IPS-18a (cell line): ENCODE measurements around the gene LMNA.
"Not testable (repeated sequence)": the region's sequence is repeated elsewhere in the genome, so short reads cannot be mapped to it uniquely, and the experiment has no call there.

Experiments used
- H3K27ac ChIP-seq: one replicate; pipeline ENCODE4 v1.5.1; 2013; ENCODE audit warnings: low read length
- H3K27me3 ChIP-seq: one replicate; pipeline ENCODE4 v1.6.1; 2013; ENCODE audit warnings: mild to moderate bottlenecking, low read length; ENCODE audit not compliant: control insufficient read depth, insufficient read depth
- H3K36me3 ChIP-seq: one replicate; pipeline ENCODE4 v1.6.1; 2013; ENCODE audit warnings: low read depth, low read length; ENCODE audit not compliant: control insufficient read depth
- H3K4me1 ChIP-seq: one replicate; pipeline ENCODE4 v1.6.1; 2013; ENCODE audit warnings: low read depth, low read length; ENCODE audit not compliant: control insufficient read depth
- H3K4me3 ChIP-seq: one replicate; pipeline ENCODE4 v1.5.1; 2013; ENCODE audit warnings: low read length
- H3K9ac ChIP-seq: one replicate; pipeline ENCODE4 v1.6.1; 2013; ENCODE audit warnings: mild to moderate bottlenecking, low read length, moderate library complexity
- H3K9me3 ChIP-seq: one replicate; pipeline ENCODE4 v1.6.1; 2013; ENCODE audit warnings: low read depth, low read length; ENCODE audit not compliant: control insufficient read depth

The LMNA gene

DNA sequence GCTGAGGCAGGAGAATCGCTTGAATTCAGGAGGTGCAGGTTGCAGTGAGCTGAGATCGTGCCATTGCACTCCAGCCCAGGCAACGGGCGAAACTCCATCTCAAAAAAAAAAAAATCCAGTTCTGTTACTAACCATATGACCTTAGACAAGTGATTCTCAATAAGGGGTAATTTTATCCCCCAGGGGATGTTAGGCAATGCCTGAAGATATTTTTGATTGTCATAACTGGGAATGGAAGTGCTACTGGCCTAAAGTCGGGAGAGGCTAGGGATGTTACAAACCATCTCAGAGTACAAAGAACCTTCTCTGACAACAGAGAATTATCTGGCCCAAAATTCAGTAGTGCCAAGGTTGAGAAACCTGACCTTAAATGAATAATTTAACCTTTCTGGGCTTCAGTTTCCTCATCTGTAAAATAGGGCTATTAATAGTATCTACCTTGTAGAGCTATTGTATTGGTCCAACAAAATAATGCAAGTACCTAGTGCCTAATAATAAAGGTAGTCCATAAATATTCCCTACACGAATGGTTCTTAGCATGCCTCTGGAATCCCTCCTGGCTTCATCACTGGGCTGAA lies 5.8 kb upstream of the LMNA start:
- no peaks in the 10 kb centered on the region for H3K9me3 ChIP-seq
- no peaks in the 10 kb centered on the region for H3K27me3 ChIP-seq
- no peaks in the 10 kb centered on the region for H3K36me3 ChIP-seq
- peaks cover 38% of the 10 kb centered on the region for H3K4me1 ChIP-seq
- H3K27ac ChIP-seq, result no peak overlapping the region
- H3K9ac ChIP-seq, result no peak overlapping the region
- H3K4me3 ChIP-seq, result no peak overlapping the region

DNA sequence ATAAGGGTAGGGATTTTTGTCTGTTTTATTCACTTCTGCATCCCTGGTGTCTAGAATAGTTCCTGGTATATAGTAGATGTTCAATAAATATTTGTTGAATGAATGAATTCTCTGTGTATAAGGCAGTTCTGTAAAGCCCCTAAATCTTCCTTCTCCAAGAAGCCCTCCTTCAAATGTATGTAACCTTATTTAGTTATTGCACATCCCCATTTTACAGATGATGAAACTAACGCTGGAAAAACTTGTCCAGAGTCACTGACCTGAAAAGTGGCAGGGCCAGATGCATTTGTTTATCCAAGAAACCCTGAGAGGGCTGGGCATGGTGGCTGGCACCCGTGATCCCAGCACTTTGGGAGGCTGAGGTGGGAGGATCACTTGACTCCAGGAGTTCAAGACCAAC lies 4.3 kb upstream of the LMNA start:
- H3K27ac ChIP-seq, result no peak overlapping the region
- H3K4me3 ChIP-seq, result no peak overlapping the region
- H3K4me1 ChIP-seq, result peaks cover 29% of the 10 kb centered on the region
- H3K9me3 ChIP-seq, result no peaks in the 10 kb centered on the region
- H3K27me3 ChIP-seq, result no peaks in the 10 kb centered on the region
- H3K9ac ChIP-seq, result no peak overlapping the region
- no peaks in the 10 kb centered on the region for H3K36me3 ChIP-seq

DNA sequence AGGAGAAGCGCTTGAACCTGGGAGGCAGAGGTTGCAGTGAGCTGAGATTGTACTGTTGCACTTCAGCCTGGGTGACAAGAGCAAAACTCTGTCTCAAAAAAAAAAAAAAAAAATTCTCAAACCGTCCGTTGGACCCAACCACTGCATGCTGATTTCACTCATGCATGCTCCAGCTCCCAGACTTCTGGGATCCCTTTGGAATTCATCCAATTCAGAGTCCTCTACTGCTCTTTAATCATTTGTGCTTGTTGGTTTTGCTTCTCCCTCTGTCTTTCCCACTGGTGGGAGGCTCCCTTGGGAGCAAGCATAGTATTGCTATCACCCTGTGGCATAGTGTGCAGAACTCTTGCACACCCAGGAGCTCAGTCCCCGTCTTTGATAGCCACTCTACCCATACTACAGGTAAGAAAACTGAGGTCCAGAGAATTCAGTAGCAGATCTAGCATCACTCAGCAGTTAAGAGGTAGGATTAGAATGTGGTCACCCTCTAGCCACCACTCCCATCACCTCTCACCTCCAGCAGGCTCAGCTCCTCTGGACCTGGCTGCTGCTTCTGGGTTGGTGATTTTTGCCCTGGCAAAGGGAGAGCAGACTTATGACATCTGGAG lies 3.1 kb upstream of the LMNA start:
- H3K9me3 ChIP-seq, result no peaks in the 10 kb centered on the region
- H3K4me1 ChIP-seq, result peaks cover 20% of the 10 kb centered on the region
- no peak overlapping the region for H3K4me3 ChIP-seq
- H3K27ac ChIP-seq, result no peak overlapping the region
- no peaks in the 10 kb centered on the region for H3K36me3 ChIP-seq
- no peaks in the 10 kb centered on the region for H3K27me3 ChIP-seq
- no peak overlapping the region for H3K9ac ChIP-seq

DNA sequence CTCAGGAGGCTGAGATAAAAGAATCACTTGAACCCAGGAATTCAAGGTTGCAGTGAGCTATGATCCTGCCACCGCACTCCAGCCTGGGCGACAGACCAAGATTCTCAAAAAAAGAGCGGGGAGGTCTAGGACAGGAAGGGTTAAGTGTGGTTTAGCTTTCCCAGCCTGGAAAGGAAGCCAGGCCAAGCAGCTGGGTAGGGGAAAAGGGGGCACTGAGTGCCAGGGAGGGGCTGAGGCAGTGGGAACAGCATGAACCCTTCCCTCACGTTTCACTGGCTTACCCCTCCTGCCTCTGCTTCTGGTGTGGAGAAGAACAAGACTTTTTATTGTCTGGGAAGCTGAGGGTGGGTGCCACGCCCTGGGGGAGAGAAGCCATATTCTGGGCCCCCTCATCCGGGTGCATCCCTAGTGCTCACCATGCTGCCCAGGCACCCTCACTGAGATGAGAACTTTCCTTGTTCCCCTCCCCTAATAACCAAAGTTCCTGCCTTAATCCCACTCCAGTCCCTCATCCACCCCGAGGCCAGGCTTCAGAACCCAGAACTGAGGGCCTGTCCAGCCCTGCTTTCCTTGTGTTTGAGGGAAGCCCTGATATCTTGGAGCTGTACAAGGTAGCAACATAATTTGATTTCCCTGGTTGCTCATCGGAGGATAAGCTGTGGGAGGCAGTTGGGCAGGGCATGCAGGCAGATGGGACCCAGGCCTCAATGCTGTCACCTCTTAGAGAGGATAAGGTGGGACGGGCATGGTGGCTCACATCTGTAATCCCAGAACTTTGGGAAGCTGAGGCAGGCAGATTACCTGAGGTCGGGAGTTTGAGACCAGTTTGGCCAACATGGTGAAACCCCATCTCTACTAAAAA lies 2.0 kb upstream of the LMNA start:
- no peak overlapping the region for H3K4me3 ChIP-seq
- no peak overlapping the region for H3K9ac ChIP-seq
- no peaks in the 10 kb centered on the region for H3K36me3 ChIP-seq
- H3K27ac ChIP-seq, result no peak overlapping the region
- no peaks in the 10 kb centered on the region for H3K9me3 ChIP-seq
- peaks cover 12% of the 10 kb centered on the region for H3K4me1 ChIP-seq
- no peaks in the 10 kb centered on the region for H3K27me3 ChIP-seq

DNA sequence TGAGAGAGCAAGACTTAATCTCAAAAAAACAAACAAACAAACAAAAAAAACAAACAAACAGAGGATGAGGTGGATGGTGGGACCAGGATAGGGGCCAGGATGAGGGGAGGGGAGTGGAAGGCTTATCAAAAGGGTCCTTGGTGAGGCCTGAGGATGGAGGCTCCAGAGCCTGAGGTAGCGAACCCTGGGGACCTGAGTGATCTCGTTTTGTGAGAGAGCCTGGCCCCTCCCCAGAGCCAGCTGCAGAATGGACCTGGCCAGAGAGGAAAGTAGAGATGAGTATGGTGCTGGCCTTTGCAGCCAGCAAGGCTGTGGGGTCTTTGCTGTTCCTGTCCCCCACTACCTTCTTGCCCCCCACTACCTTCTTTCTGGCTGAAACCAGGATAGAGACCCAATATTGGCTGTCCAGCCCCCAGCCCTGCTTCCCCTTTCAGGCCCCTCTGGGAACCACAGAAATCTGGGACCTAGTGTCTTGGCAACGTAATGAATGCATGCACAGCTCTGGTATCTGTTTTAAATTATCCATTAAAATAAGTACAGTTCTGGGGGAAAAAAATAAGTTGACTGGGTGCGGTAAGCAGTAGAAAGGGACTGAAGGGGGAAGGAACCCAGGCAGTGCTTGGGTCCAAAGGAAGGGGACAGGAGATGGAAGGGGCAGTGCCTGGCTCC lies 1.1 kb upstream of the LMNA start:
- no peaks in the 10 kb centered on the region for H3K36me3 ChIP-seq
- peak overlapping the region; percentile 70 for H3K4me3 ChIP-seq
- H3K9ac ChIP-seq, result no peak overlapping the region
- H3K4me1 ChIP-seq, result peaks cover 8% of the 10 kb centered on the region
- H3K27me3 ChIP-seq, result no peaks in the 10 kb centered on the region
- no peaks in the 10 kb centered on the region for H3K9me3 ChIP-seq
- no peak overlapping the region for H3K27ac ChIP-seq

DNA sequence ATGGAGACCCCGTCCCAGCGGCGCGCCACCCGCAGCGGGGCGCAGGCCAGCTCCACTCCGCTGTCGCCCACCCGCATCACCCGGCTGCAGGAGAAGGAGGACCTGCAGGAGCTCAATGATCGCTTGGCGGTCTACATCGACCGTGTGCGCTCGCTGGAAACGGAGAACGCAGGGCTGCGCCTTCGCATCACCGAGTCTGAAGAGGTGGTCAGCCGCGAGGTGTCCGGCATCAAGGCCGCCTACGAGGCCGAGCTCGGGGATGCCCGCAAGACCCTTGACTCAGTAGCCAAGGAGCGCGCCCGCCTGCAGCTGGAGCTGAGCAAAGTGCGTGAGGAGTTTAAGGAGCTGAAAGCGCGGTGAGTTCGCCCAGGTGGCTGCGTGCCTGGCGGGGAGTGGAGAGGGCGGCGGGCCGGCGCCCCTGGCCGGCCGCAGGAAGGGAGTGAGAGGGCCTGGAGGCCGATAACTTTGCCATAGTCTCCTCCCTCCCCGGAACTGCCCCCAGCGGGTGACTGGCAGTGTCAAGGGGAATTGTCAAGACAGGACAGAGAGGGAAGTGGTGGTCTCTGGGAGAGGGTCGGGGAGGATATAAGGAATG lies 505 bp downstream of the LMNA start:
- H3K27ac ChIP-seq, result no peak overlapping the region

DNA sequence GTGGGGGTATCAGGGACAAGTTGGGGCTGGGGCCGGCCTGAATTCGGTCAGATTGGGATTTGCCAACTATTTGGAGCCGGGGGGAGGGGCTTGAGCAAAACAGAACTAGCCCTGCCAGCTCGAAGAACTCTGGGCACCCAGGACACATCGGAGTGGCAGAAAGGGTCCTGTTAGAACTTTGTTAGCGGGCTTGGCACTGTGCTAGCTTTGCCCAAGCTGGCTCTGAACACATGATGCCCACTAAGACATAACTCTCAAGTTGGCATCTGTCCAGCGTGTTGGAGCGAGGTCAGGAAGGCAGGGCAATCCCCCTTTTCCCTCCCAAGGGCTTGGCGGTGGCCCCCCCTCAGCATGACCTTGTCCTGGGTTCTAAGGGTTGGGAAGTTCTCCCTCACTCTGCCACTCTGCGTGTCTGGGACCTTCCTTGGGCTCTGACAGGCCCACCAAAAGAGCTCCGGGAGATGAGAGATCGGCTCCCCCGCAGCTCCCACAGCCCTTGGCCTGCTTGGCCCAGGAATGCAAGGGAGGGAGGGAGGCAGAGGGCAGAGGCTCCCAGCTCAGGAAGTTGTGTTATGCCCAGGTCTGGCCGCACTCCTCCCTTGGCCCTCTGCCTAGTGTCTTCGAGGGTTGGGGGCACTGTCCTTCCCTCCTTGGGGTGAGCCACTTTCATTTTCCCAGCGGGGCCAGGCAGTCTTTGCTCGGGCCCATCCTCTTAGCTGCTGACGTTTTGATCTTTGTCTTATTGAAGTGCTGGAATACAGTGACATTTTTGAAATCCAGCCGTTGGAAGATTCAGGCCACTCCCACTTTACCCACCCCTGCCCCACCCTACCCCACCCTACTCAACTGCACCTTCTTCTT lies 1.2 kb downstream of the LMNA start:
- Histone ChIP-seq H3K27ac (no peak overlapping the region), H3K36me3 (no peaks in the 10 kb centered on the region), H3K27me3 (no peaks in the 10 kb centered on the region), H3K4me3 (peak overlapping the region; percentile 70), H3K4me1 (peaks cover 12% of the 10 kb centered on the region), H3K9me3 (no peaks in the 10 kb centered on the region), H3K9ac (no peak overlapping the region)

More for the DNA sequence above, 505 bp downstream of the LMNA start:
- no peaks in the 10 kb centered on the region for H3K36me3 ChIP-seq
- H3K27me3 ChIP-seq, result no peaks in the 10 kb centered on the region
- no peaks in the 10 kb centered on the region for H3K9me3 ChIP-seq
- H3K4me1 ChIP-seq, result peaks cover 8% of the 10 kb centered on the region
- peak overlapping the region; percentile 50 for H3K9ac ChIP-seq
- H3K4me3 ChIP-seq, result peak overlapping the region; percentile 70

DNA sequence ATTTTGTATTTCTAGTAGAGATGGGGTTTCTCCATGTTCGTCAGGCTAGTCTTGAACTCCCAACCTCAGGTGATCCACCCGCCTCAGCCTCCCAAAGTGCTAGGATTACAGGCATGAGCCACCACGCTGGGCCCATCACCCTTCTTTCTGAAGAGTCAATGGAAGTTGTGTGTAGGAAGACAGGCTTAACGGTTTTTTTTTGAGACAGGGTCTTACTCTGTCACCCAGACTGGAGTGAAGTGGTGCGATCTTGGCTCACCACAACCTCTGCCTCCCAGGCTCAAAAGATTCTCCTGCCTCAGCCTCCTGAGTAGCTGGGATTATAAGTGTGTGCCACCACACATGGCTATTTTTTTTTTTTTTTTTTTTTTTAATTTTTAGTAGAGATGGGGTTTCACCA lies 2.2 kb downstream of the LMNA start:
- peaks cover 17% of the 10 kb centered on the region for H3K4me1 ChIP-seq
- not testable (repeated sequence) for H3K27ac ChIP-seq, H3K27me3 ChIP-seq, H3K9ac ChIP-seq, H3K4me3 ChIP-seq, H3K36me3 ChIP-seq, H3K9me3 ChIP-seq

DNA sequence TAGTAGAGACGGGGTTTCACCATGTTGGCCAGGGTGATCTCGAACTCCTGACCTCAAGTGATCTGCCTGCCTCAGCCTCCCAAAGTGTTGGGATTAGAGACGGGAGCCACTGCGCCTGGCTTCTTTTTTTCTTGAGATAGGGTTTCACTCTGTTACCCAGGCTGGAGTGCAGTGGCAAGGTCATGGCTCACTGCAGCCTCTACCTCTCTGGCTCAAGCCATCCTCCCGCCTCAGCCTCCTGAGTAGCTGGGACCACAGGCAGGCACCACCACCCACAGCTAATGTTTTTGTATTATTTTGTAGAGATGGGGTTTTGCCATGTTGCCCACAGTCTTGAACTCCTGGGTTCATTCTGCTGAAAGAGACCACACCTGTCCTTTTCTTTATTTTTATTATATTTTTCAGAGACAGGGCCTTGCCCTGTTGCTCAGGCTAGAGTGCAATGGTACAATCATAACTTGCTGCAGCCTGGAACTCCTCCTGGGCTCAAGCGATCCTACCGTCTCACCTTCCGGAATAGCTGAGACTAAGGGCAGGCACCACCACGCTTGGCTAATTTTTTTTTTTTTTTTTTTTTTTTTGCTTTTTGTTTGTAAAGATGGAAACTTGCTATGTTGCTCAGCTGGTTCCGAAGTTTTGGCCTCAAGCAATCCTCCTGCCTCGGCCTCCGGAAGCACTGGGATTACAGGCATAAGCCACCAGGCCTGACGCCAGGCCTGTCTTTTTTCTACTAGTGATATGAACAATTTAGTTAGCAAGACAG lies 3.1 kb downstream of the LMNA start:
- H3K4me3 ChIP-seq, result no peak overlapping the region

DNA sequence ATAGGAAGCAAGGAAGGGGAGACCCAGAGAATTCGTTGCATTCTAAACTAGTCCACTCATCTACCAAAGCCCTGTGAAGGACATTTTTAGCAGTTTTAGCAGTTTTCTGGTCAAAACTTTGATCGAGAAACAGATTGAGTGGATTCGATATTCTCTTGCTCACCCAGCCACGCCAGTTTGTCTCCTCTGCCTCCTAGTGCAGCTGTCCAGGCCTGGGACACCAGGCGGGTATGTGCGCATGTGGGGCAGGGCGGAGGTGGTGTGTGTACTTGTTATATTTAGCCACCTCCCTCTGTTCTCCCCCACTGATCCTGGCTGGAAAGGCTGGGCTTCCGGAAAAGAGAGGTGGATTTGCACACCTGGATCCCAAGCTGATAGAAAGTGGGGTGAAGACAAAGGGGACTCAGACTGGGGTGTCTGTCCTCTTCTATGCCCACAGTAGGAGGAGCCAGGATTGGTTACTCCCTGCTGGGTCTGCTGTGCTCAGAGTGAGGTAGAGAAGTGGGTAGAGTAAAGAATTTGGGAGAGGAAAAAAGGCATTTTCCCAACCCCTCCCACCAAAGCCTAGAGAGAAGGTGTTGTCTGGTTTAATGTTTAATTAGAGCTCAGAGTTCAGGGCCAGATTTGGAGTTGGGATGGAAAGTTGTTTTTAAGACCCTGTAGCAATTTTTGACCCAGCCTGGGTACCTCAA lies 3.8 kb downstream of the LMNA start:
- H3K36me3 ChIP-seq, result no peaks in the 10 kb centered on the region
- H3K9me3 ChIP-seq, result no peaks in the 10 kb centered on the region
- H3K27me3 ChIP-seq, result no peaks in the 10 kb centered on the region
- H3K9ac ChIP-seq, result no peak overlapping the region
- no peak overlapping the region for H3K4me3 ChIP-seq
- peaks cover 27% of the 10 kb centered on the region for H3K4me1 ChIP-seq
- no peak overlapping the region for H3K27ac ChIP-seq

More for the DNA sequence above, 3.1 kb downstream of the LMNA start:
- Histone ChIP-seq H3K4me1 (peaks cover 21% of the 10 kb centered on the region), H3K9me3 (no peaks in the 10 kb centered on the region), H3K9ac (no peak overlapping the region), H3K36me3 (no peaks in the 10 kb centered on the region), H3K27ac (no peak overlapping the region), H3K27me3 (no peaks in the 10 kb centered on the region)
